GM19452 (cell line): ENCODE results near the gene GRHL1.
A peak's percentile ranks its signal among the peaks of the same experiment; 100 is the strongest.
"Not testable (repeated sequence)": the region's sequence is repeated elsewhere in the genome, so short reads cannot be mapped to it uniquely, and the experiment has no call there.

Experiments
- ATAC-seq: cut with Tn5 transposase; IDR thresholded peaks from one replicate; pipeline ENCODE4 v1.9.1; 2021; ENCODE audit not compliant: unreplicated experiment

GRHL1 gene

DNA sequence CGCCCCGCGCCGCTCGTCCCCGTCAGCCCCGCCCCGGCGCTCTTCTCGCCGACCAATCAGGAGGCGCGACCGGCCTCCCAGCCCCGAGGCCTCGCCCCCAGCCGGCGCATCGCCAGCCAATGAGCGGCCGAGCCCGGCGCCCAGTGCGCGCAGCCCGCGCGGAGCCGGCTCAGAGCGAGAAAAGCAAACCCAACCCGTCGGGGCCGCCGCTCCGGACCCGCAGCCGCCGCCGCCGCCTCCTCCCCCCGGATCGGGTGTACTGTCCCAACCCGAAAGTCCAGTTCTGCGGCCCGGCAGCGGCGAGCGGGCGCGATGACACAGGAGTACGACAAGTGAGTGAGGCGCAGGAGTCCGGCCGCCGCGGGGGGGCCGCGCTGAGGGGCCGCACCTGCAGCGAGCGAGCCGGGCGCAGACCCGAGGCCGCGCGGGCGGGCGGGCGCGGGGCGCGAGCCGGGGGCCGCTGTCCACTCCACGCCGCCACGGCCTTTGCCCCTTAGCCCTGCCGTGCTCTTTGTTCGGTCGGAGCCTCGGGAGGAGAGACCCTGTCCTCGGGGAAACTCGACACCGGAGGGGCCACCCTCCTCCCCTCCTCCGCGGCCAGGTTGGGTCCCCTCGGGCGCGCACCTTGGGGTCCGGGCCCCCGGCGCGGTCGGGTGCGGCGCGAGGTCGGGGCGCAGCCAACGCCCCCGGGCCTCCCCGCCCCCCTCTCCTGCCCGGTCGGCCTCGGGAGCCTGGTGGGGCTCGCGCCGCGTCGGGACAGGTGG is at the start of gene GRHL1:
GRHL1 (plus strand) TSS at position 172 of the 764 bp plus-strand sequence; CDS start at position 313, 141 bp downstream.
- ATAC-seq = peak; percentile 94

DNA sequence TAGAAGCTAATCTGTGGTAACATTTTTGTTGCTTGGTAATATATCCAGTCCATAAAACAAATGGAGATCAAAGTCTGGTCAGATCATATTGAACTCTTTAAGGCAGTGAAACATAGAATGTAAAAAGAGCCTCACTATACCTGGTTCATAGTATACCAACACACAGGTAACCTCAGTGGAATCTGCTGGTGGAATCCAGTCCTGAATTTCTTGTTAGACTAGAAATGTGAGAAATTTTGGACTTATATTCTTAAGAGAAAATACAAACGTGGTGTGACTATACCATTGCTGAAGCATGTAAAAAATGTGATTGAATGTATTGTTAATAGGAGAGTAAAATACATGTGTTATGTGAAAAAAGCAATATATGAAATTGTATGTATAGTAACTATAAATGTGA is 46.1 kb upstream of the GRHL1 start:
- no peak for ATAC-seq

DNA sequence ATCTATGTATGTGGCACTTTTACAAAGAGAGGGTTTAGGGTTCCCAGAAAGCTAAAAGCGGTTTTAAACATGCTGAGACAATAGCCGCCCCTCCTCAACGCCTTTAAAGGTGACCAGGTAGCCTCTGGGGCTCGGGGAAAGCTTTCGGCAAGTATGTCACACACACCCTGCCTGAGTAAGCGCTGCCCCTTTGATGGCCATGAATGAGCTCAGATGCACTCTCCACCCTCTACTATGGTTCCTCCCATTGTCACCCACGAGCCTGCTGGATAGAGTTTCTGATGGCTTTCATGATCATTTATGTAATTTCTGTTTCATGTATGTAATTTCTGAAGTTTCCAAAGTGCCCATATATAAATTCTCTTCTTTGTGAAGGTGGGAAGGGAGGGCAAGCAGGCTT is 44.1 kb upstream of the GRHL1 start:
- no peak for ATAC-seq

GRCh38 chr2:9908639-9909038 is 42.9 kb upstream of the GRHL1 start:
- no peak for ATAC-seq

GRCh38 chr2:9909106-9909505 is 42.4 kb upstream of the GRHL1 start:
- ATAC-seq = no peak

GRCh38 chr2:9910699-9911098 is 40.8 kb upstream of the GRHL1 start:
- no peak for ATAC-seq

GRCh38 chr2:9912468-9912867 is 39.0 kb upstream of the GRHL1 start:
- no peak for ATAC-seq

GRCh38 chr2:9914384-9915065 is 37.0 kb upstream of the GRHL1 start:
- ATAC-seq = peak; percentile 89

DNA sequence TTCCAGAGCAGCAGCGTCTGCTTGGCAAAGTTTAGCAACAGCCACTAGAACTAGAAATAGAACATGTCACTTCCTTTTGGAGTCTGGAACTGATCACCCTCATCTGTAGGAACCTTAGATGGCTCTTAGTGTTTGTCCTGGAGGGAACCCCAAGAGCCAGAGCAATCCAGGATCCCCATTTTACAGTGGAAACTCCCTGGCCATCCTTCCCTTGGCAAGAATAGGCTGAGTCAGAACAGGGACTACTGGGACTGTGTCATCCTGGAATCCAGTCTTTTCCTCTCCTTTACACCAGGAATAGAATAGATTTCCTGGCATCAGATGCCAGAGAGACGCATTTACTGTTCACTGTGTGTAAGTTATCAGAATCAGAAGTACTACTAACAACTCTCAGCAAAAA is 33.2 kb upstream of the GRHL1 start:
- no peak for ATAC-seq

DNA sequence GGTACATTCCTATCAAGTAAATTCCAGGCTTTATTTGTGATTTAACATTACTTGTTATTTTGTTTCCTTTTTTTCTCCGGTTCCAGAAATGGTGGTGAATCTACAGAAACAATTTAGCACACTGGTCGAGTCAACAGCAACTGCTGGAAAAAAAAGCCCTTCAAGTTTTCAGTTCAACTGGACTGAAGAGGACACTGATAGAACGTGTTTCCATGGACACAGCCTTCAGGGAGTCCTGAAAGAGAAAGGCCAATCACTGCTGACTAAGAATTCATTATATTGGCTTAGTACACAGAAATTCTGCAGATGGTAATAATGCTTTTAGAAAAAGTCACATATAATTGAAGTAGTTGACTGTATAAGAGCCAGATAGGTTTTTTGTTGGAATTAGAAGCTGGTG is 32.0 kb upstream of the GRHL1 start:
- no peak for ATAC-seq

DNA sequence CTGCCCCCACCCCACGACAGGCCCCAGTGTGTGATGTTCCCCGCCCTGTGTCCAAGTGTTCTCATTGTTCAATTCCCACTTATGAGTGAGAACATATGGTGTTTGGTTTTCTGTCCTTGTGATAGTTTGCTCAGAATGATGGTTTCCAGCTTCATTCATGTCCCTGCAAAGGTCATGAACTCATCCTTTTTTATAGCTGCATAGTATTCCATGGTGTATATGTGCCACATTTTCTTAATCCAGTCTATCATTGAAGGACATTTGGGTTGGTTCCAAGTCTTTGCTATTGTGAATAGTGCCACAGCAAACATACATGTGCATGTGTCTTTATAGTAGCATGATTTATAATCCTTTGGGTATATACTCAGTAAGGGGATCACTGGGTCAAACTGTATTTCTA is 24.5 kb upstream of the GRHL1 start:
- not testable (repeated sequence) for ATAC-seq

DNA sequence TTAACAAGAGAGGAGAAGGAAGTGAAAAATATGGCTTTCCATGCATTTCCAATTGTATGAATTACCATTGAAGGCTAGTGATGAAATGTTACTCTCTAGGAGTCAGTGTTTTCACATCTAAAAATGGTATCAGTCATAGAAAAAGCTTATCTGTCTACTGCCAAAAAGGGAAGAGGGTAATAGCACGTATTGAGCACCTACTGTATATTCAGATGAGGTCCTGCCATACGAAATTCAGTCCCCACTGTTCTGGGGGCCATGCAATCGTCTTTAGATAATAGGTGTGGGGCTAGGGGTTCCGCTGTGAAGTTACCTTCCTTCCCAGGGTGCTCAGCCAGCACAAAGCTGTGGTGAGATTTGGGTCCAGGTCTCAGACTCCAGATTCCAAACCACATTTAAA is 14.2 kb upstream of the GRHL1 start:
- no peak for ATAC-seq

DNA sequence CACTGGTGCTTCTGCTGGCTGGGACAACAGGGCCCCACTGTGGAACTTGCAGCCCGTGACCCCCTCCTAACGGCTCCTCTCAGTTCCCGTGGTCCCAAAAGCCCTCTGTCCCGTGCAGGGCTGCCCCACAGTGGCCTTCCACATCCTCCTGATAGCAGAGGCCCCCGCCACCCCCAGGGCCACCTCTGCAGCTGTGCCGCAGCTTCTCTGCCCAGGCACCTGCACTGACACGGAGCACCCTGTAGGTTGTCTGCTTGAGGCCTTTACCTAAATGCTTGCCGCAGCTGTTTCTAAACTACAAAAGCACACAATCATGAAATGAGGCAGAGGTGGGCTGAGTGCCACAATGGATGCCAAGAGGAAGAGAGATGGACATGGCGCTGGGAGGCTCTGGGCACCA is 13.5 kb upstream of the GRHL1 start:
- no peak for ATAC-seq

- ATAC-seq = no peak
Measured at GRCh38 chr2:9939587-9940485, 11.7 kb upstream of the GRHL1 start.

GRCh38 chr2:9941196-9941995 is 10.1 kb upstream of the GRHL1 start:
- no peak for ATAC-seq

DNA sequence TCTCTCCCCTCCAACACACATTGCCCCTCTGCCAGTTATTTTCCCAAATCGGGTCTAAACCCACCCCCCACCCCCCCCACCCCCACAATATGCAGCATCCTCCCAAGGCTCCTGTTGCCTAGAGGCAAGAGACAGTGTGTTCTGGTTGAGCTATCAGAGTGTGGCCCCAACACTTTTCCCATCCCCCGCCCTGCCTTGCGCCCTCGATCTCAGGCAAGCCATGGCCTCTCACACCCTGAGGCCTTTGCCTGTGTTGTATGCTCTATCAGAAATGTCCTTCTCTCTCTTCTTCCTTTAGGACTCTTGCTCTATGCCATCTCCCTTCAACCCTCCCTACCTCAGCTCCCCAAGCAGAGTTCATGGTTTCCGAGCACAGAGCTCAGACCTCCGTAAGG is 9.5 kb upstream of the GRHL1 start:
- ATAC-seq = no peak

GRCh38 chr2:9944330-9944758 is 7.1 kb upstream of the GRHL1 start:
- no peak for ATAC-seq

GRCh38 chr2:9945596-9945995 is 5.9 kb upstream of the GRHL1 start:
- ATAC-seq = no peak

DNA sequence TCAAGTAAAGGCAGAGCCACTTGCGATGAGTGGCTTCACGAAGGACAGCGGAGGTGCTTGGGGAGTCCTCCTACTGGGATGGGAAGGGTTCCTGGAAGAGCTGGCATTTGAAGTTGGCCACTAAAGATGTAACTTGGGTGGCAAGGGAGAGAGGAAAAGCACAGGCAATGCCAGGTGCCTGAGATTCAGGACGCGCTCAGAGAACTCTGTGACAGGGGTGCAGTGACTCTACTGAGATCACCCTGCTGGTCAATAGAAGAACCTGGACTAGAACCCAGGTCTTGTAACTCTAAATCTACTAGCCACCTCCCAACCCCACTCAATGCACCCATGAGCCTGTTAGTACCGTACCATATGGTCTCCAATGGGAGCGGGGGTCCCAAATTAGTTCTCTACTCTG is 5.4 kb upstream of the GRHL1 start:
- ATAC-seq = no peak

DNA sequence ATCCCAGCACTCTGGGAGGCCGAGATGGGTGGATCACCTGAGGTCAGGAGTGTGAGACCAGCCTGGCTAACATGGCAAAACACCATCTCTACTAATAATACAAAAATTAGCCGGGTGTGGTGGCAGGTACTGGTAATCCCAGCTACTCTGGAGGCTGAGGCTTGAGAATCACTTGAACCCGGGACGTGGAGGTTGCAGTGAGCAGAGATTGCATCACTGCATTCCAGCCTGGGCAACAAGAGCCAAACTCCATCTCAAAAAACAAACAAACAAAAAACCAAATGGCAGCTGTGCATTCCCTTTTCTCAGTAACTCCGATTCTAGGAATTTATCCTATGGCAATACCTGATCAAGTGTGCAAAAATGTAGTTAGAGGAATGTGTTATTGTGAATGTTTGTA is 4.7 kb upstream of the GRHL1 start:
- no peak for ATAC-seq

DNA sequence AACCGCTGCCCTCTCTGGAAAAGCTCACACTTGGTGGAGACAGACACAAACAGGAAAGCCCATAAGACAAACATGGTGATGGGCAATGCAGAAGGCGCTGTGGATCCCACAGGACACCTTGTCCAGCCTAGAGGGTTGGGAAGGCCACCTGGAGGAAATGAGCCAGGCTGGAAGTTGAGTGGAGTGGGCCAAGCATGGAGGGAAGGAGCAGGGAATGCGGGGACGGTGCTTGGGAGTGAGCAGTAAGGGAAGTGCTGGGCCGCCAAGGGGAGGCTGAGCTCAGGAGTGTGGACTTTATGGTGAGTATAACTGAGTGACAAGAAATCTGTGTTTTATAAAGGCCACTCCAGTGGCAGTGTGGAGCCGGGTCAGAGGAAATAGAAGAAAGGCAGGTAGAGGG is 2.8 kb upstream of the GRHL1 start:
- no peak for ATAC-seq
